Posterior vena cava (tissue), 2 donors: Measurements from ENCODE around the gene AHNAK2. TPM values are rescaled to one million over a fixed set of nuclear protein-coding genes. Genes with fewer than 3 reads are reported as not detected.
"Not testable (repeated sequence)": the region's sequence is repeated elsewhere in the genome, so short reads cannot be mapped to it uniquely, and the experiment has no call there.

ENCODE experiments used
- DNase-seq: peaks from one replicate; pipeline ENCODE4 v3.0.0-alpha.2; 2020; ENCODE audit warnings: low spot score
- intact Hi-C, 2 donors: fragments of 100-400 bp; cut with DNase I; formaldehyde crosslinking; loops; one replicate each; pipeline versions ENCODE4 v1.14.1 to v1.14.2; 2022 to 2023
- total RNA-seq, 2 donors: library from RNA; stranded (reverse); fragmentation: NEBNext Ultra II Directional; extraction: Animal tissue kit (Norgen Biotek cat#: 25700); gene quantifications; one replicate each; pipeline ENCODE4 v1.2.1, GENCODE V29; 2021
- donor health status: DM: yes; HTN: yes; CAD: no.
- donor health status: DM: yes; HTN: yes; CAD: no.

The AHNAK2 gene
- total RNA-seq, 2 donors from 2014 or later = 242 to 274 TPM

DNA sequence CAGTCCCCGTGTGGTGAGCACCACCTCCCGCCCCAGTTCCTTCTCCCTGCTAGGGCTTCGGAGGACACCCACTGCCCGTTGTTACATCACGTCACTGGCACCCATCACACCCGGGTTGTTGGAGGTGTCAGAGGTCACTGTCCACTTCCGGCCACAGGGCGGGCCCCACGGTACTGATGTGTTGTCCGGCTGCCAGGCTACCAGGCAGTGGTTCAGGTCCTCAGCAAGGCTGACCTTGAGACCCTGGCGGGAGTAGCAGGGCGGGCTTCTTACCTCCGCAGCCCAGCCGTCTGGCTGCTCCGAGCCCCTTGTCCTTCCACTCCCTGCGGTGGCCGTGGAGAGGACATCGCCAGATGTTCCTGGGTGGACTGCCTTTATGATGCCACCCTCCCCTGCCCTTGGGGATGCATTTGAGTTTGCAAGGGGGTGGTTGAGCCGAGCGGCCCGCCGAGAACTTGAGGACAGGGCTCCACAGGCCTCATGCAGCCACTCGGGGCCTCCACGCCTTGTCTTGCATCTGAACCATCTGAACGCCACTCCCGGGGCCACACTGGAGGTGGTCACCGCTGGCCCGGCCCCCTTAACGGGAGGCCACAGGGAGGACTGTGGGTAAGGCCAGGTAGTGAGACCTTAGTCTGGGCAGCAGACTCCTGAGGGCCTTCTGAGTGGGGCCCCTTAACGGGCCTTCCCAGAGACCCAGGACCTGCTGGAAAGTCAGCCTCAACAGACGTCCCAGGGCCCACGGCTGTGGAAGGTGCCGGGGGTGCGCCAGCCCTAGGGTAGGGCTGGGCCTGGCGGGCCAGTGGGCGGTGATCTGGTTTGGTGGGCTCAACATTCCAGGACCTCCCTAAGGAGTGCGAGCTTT is 80.6 kb downstream of the AHNAK2 start:
- intact Hi-C loops = loop anchor here (2.0 to 10.0 kb wide), 3 partner anchors 70 to 157 kb away; no protein-coding TSS in a partner anchor
- DNase-seq = peak; percentile 80

DNA sequence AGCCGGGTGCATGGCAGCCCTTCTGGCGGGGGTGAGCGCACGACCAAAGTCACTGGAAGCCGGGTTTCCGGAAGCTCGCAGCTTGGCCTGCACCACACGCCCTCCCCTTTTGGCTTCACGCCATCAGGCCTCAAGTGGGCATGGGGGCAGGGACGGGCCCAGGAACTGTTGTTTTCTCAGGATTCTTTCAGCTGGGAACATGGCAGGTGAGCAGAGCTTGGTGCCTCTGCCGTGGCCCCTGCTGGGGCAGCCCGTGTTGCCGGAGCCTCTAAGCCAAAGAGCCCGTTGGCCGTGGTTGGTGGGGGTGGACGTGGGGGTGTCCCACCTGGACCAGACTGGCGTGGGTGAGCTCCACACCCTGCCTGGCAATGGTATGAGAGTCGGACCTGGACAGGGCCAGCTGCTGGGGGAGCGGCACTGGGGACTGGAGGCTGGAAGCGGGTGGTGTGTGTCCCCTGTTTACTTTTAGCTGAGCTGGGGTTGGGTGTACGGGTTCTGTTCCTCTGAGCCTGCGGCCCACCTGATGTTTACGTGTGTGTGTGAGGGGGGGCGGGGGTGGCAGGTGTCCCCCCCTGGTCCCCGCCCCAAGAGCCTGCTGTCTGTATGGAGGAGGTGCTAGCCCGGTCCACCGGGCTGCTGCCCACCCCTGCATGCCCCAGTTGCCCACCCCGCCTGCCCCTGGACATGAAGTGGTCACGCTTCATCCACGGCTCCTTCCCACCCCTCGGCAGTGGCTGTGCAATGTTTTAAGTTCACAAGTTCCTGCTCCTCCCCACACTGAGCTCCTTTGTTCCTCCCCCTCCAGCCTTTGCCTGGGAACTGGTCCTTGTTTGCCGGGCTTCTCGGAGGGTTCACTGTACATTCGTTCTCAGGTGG is 82.2 kb downstream of the AHNAK2 start:
- intact Hi-C loops = loop anchor here (2.0 to 10.0 kb wide), 3 partner anchors 71 to 159 kb away; no protein-coding TSS in a partner anchor
- DNase-seq = peak; percentile 80

DNA sequence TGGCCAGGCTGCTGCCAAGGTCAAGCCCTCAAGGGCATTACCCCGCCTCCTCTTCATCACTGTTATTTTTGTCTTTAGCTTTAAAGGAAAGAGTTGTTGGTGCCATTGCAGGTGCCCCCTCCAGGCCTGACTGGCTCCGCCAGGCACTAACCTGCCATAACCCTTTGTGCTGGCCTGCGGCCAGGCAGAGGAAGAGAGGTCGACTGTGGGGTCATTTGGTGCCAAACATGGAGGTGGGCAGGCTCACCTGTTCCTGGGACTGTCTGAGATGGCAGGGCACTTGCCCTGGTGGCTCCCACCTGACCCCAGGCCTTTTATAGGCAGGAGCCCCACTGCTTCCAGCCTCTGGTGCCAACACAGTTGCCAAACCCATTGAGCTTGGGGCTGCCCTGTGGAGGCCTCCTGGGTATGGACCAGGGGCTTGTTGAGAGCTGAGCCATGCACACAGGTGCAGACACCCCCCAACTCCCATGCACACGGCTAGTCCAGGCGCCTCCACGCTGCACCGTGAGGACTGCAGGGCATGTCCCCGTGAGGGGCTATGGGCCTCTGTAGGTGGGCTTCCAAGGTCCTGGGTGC is 82.9 kb downstream of the AHNAK2 start:
- intact Hi-C loops = loop anchor here (5.0 to 10.0 kb wide), 2 partner anchors 72 to 160 kb away; no protein-coding TSS in a partner anchor

DNA sequence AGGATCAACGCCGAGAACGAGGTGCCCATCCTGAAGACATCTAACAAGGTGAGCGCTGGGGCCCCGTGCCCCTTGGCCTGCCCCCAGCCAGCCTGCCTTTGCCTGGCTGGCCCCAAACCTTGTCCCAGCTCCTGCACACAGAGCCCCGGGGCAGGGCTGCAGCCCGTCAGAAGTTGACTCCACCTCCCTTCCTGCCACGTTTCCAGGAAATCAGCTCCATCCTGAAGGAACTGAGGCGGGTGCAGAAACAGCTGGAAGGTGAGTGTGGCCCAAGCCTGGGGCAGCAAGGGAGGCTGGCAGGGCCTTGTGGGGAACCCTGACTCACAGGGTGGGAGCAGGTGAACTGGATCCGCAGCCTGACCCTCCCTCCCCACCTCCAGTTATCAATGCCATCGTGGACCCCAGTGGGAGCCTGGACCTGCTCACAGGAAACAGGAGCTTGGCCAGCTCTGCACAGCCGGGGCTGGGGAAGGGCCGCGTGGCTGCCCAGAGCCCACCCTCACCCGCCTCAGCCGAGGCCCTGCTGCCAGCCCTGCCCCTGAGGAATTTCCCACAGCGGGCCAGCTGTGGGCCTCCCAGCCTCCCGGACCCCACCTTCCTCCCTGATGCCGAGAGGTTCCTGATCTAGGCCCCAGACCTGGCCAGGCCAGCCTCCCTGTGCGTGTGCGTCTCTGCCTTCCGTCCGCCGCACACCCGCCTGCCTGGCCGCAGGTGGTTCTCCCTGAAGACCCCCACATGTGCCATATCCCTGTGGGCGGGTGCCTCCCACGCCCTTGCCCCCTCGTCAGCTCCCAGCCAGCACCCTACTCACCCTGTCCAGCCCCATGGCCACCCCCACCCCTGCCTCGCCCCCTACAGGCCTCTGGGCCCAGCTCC is 83.6 kb downstream of the AHNAK2 start:
- peak; percentile 70 for DNase-seq
- intact Hi-C loops = loop anchor here (5.0 to 10.0 kb wide), 2 partner anchors 73 to 160 kb away; no protein-coding TSS in a partner anchor

More for the DNA sequence above, 82.9 kb downstream of the AHNAK2 start:
- DNase-seq = peak; percentile 76

DNA sequence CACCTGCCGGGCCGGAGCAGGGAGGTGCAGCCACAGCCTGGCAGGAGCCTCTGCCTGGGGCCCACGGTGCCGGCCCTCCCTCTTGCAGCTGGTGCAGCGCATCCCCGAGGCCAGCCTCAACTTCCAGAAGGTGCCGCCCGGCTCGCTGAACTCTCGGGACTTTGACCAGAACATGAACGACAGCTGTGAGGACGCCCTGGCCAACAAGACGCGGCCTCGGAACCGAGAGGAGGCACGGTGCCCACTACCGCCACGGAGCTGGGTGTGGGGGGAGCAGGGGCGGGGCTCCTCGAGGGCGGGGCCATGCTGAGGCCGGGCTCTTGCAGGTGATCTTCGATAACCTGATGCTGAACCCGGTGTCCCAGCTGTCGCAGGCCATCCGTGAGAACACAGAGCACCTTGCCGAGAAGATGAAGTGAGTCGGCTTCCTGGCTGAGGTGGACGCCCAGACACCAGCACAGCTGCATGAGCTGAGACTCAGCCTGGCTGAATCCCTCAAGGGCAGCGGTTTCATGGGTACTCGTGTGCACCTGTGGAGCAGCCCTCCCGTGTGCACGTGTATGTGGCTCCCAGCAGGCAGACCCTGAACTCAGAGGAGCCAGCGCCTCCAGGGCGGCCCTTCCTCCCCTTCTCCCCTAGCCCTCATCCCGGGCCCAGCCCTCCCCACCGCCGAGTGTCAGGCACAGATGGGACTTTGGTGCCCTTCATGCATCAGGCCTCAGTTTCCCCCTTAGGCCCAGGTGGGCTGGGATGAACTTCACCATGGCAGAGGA is 84.6 kb downstream of the AHNAK2 start:
- peak; percentile 82 for DNase-seq
- intact Hi-C loops = loop anchor here in 1 of 2 donors (10.0 kb wide), 1 partner anchor 161 kb away; no protein-coding TSS in a partner anchor

DNA sequence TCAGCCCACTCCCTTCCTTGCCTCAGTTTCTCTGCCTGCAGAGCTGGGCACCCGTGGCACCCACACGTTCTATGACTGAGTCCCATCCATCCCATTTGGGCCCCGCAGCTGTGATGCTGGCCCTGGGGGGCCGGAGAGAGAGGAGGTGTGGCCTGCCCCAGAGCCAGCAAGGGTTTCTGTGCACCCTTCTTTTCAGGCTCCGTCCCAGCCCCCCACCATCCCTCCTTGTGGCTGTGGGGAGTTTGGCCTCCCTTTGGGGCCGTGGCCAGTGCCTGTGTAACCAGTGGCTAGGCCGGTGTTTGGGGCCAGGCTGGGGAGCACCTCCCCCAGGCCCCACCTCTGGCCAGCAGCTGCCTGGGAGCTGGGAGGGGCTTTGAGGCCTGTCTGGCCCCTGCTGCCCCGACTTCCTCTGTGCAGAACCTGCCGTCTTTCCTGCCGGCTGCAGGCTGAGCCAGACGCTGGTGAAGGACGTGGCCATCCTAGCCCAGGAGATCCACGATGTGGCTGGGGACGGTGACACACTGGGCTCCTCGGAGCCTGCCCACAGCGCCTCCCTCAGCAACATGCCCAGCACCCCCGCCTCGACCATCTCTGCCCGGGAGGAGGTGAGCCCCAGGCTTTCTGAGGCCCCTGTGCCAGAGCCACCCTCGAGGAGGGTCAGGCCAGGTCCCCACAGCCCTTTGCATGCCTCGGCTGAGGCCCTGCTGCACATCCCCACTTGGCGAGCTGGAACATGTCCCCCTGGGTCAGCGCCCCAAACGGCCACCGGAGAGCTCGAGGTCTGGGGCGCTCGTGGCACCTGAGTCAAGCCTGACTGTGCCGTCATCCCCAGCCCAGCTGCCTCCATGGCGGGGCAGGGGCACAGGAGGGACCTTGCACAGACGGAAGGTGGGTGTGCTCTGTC is 85.4 kb downstream of the AHNAK2 start:
- intact Hi-C loops = loop anchor here in 1 of 2 donors (10.0 kb wide), 1 partner anchor 162 kb away; no protein-coding TSS in a partner anchor

DNA sequence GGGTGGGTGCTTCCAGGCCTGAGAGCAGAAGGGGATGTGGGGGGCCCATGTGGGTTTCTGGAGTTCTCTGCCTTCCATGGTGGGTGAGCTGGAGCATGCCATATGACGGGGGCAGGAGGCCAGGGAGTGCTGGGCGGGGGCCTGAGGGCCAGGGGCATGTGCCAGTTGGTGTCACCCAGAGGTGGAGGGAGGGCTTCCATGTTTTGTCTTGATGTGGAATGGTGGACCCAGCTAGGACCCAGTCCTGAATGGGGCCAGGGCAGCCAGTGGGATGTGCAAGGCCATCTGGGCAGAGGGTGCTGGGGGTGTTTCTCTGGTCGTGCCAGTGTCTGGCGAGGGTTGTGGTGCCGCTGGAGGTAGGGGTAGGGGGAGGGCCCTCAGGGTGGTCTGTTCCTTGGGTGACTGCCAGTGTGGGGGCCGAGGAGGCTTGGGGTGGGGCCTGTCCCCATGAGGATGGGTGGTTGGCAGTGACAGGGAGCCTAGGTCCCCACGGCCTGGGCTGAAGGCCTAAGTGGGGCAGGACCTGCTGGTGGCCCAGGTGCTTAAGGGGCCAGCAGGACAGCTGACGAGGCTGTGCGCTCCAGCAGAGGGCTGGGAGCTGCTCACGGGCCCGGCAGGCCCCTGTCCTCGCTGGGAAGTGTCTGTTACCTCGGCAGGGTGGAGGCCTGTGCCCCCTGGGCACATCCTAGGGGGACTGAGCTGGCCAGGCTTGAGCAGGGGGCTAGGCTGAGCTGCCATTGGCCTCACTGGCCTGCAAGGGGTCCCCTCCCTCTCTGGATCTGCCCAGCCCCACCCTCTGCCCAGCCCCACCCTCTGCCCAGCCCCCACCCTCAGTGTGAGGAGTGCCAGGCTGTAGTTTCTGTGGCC is 86.3 kb downstream of the AHNAK2 start:
- intact Hi-C loops = loop anchor here in 1 of 2 donors (10.0 kb wide), 1 partner anchor 163 kb away; no protein-coding TSS in a partner anchor
- DNase-seq = peak; percentile 79

More for the DNA sequence above, 85.4 kb downstream of the AHNAK2 start:
- peak; percentile 80 for DNase-seq

DNA sequence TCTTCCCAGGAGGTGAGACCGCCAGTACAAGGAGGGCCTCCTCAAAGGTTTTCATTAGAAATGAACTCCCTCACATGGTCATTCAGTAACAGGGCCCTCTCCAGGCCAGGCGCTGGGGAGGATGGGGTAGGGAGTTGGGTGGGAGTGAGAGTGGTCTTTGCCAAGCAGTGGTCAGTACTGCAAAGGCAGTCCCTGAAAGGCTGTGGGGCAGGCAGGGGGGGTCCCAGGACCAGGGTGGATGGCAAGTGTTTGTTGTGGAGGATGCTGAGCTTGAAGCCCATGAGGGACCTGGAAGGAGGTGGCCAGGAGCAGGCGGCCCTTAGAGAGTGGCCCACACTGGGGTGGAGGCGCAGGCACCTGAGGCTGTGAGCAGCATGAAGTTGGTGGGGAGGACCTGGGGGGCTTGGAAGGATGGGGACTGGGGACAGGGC is 87.0 kb downstream of the AHNAK2 start:
- DNase-seq = no peak
- intact Hi-C loops = loop anchor here in 1 of 2 donors (10.0 kb wide), 1 partner anchor 164 kb away; no protein-coding TSS in a partner anchor

DNA sequence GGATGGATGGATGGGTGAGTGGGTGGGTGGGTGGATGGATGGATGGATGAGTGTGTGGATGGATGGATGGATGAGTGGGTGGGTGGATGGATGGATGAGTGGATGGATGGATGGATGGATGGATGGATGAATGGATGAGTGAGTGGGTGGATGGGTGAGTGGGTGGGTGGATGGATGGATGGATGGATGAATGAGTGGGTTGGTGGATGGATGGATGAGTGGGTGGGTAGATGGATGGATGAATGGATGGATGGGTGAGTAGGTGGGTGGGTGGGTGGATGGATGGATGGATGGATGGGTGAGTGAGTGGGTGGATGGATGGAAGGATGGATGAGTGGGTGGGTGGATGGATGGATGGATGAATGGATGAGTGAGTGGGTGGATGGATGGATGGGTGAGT is 87.9 kb downstream of the AHNAK2 start:
- intact Hi-C loops = loop anchor here in 1 of 2 donors (10.0 kb wide), 1 partner anchor 165 kb away; no protein-coding TSS in a partner anchor
- not testable (repeated sequence) for DNase-seq

DNA sequence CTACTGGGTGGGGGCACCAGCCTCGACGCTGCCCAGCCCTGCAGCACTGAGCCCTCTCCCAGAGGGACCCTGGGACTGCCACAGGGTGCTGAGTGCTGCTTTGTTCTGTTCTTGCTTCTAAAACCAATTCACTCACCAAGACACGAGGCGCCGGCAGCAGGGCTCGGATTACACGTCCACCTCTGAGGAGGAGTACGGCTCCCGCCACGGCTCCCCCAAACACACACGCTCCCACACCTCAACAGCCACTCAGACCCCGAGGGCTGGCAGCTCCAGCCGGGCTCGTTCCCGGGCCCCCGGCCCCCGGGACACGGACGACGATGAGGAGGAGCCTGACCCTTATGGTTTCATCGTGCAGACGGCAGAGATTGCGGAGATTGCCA is 88.8 kb downstream of the AHNAK2 start:
- intact Hi-C loops = no loop called here
- peak; percentile 72 for DNase-seq

DNA sequence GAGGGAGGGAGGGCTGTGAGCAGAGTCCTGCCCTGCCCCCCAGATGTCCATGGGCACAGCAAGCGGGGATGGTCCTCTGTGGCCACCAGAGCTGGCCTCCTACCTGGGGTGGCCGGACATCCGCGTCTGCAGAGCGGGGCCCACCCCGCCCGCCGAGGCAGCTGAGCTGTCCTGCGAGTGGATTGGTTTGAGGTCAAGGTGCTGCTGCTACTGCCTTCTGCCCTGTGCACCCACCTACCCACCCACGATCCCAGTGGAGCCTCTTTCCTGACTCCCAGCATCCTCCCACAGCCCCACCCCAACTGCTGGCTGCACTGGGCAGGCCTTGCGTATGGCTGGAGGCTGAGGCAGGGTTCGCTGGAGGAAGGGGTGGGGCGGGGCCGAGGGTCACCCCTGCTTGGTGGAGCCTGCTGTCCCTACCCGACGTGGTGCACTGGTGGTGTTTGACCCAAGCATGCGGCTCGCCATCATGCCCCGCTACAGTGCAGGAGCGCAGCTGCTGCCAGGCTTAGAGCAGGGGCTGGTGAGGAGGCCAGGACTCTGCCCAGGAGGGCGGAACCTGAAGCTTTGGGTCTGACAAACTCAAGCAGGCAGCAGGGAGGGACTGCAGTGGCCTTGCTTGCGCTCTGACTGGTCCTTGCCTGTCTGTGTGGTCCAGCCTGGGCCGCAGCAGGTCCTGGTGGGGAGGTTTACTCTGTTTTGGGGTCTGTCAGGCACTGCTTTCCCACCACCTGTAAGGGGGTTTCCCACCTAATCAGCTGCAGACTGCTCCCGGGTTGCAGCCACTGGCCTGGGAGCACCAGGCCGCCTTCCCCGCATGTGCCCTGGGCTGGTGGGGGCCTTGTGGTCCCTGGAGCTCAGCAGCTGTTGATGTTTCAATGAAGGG is 89.4 kb downstream of the AHNAK2 start:
- intact Hi-C loops = no loop called here
- DNase-seq = peak; percentile 75

DNA sequence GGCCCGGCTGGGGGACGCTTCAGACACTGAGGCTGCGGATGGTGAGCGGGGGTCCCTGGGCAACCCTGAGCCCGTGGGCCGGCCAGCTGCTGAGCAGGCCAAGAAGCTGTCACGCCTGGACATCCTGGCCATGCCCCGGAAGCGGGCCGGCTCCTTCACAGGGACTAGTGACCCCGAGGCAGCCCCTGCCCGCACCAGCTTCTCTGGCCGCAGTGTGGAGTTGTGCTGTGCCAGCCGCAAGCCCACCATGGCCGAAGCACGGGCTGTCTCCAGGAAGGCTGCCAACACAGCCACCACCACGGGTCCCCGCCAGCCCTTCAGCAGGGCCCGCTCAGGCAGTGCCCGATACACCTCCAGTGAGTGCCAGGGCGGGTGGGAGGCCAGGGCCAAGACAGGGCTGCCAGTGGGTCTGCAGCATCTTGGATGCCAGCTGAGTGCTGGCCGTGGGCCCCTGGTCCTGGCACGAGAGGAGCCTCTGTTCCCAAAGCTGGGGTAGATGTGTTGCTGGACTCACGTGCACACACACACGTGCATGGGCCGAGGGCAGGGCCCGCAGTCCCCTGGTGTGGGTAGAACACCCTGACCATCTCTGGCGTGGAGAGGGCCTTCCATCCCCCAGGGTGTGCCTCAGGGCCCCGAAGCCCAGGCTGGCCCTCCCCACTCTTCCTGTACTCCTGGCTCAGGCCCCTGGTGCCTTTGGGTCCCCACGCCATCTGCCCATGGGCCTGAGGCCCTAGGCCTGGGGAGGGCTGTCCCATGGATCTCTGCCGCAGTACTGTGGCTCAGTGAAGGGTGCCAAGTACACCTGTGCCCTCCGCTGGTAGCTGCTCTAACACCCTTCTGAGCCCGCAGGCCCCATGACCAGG is 90.3 kb downstream of the AHNAK2 start:
- DNase-seq = peak; percentile 83
- intact Hi-C loops = no loop called here
